ENCODE results near the gene SLC22A13. TPM values are rescaled to one million over a fixed set of nuclear protein-coding genes. Genes with fewer than 3 reads are reported as not detected.

The SLC22A13 gene
- total and polyA plus RNA-seq, 10 of the 15 experiments (the other 5 are each of a cell fraction or from before 2014, with no cell fraction given): 0.03 to 0.19 (median 0.11) TPM; not detected in 5

- TF ChIP-seq MEF2B (IDR thresholded peaks at IDR 0.05; ENCODE audit: partially characterized antibody, poor library complexity, severe bottlenecking) (no peak), WRNIP1 (IDR thresholded peaks at IDR 0.05; ENCODE audit: borderline replicate concordance, low read depth, low read length) (no peak), BCL11A (IDR thresholded peaks at IDR 0.05; ENCODE audit: low read depth, low read length) (no peak), ZBTB33 (IDR thresholded peaks at IDR 0.05) (no peak)
- TF ChIP-seq, protein P1, sequence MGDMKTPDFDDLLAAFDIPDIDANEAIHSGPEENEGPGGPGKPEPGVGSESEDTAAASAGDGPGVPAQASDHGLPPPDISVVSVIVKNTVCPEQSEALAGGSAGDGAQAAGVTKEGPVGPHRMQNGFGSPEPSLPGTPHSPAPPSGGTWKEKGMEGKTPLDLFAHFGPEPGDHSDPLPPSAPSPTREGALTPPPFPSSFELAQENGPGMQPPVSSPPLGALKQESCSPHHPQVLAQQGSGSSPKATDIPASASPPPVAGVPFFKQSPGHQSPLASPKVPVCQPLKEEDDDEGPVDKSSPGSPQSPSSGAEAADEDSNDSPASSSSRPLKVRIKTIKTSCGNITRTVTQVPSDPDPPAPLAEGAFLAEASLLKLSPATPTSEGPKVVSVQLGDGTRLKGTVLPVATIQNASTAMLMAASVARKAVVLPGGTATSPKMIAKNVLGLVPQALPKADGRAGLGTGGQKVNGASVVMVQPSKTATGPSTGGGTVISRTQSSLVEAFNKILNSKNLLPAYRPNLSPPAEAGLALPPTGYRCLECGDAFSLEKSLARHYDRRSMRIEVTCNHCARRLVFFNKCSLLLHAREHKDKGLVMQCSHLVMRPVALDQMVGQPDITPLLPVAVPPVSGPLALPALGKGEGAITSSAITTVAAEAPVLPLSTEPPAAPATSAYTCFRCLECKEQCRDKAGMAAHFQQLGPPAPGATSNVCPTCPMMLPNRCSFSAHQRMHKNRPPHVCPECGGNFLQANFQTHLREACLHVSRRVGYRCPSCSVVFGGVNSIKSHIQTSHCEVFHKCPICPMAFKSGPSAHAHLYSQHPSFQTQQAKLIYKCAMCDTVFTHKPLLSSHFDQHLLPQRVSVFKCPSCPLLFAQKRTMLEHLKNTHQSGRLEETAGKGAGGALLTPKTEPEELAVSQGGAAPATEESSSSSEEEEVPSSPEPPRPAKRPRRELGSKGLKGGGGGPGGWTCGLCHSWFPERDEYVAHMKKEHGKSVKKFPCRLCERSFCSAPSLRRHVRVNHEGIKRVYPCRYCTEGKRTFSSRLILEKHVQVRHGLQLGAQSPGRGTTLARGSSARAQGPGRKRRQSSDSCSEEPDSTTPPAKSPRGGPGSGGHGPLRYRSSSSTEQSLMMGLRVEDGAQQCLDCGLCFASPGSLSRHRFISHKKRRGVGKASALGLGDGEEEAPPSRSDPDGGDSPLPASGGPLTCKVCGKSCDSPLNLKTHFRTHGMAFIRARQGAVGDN (IDR thresholded peaks at IDR 0.05): no peak
These were observed 42.0 kb downstream of the SLC22A13 start (continued) for GRCh38 chr3:38307599-38307998.

DNA sequence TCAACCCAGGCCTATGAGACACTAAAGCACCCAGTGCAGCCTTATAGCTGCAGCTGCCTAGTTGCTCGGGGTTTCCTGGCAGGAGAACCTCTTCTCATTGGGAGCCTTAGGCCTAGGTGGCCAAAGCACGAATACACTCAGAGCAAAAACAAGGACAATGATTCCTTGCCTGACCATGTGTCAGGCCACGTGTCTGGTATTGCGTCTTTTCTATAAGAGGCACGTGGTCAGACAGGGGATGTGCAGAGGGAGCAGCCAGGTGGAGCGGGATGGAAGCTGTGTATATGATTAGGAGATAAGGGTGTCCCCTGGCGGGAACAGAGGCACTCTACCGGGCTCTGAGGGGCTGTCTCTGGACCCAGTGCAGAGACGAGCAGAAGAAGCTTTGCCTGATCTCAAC, 42.8 kb downstream of the SLC22A13 start:
- in situ Hi-C loops (cut with MboI): no loop called here
- DNase-seq (ENCODE audit: low read depth, low spot score) (no peak), FAIRE-seq (no peak), ATAC-seq (no peak)
- H2AFZ ChIP-seq (ENCODE audit: control insufficient read depth, low read depth, low read length): no peak overlapping the region
- no peak overlapping the region for H3K27ac ChIP-seq (ENCODE audit: control insufficient read depth, insufficient read depth)
- H3K9me3 ChIP-seq (replicated peaks; ENCODE audit: control insufficient read depth, insufficient read depth, low read length): no peaks in the 10 kb centered on the region
- intact Hi-C loops (cut with micrococcal nuclease; ENCODE audit: unreplicated experiment): no loop called here
- SMC1A ChIA-PET (ENCODE audit: uncharacterized antibody, unreplicated experiment): no interaction called here
- CTCF ChIA-PET: interaction anchor here (1.2 kb wide), 1 partner anchor 9 kb away, joined by 3 read pairs; no protein-coding TSS in a partner anchor
- no peaks in the 10 kb centered on the region for H3K36me3 ChIP-seq (ENCODE audit: control insufficient read depth in 2 of 2, insufficient read depth in 2 of 2, low read length in 1 of 2)
- BruUV-seq (replicated peaks): no TSS peak
- no peaks in the 10 kb centered on the region for H3K4me1 ChIP-seq (ENCODE audit: control insufficient read depth, insufficient read depth, low read length)
- H3K4me3 ChIP-seq: no peak overlapping the region
- POLR2A ChIA-PET: no interaction called here
- RAD21 ChIA-PET (ENCODE audit: unreplicated experiment): no interaction called here
- WGBS (ENCODE audit: insufficient coverage, insufficient replicate concordance, low lambda C conversion rate, missing lambda C conversion rate): 43% methylated on average over 9 of the region's 9 CpGs
- TF ChIP-seq MYC (IDR thresholded peaks at IDR 0.05; ENCODE audit: insufficient read depth, insufficient read length, insufficient replicate concordance, low read length, severe bottlenecking) (no peak), YBX1 (IDR thresholded peaks at IDR 0.05) (no peak), EGR1 (IDR thresholded peaks at IDR 0.05; ENCODE audit: borderline replicate concordance in 1 of 2, low read depth in 2 of 2, low read length in 2 of 2) (no peak), MTA2 (IDR thresholded peaks at IDR 0.05; ENCODE audit: low read depth) (no peak), PAX8 (IDR thresholded peaks at IDR 0.05) (no peak), NFXL1 (IDR thresholded peaks at IDR 0.05; ENCODE audit: borderline replicate concordance) (no peak)
- TF ChIP-seq, protein P2, sequence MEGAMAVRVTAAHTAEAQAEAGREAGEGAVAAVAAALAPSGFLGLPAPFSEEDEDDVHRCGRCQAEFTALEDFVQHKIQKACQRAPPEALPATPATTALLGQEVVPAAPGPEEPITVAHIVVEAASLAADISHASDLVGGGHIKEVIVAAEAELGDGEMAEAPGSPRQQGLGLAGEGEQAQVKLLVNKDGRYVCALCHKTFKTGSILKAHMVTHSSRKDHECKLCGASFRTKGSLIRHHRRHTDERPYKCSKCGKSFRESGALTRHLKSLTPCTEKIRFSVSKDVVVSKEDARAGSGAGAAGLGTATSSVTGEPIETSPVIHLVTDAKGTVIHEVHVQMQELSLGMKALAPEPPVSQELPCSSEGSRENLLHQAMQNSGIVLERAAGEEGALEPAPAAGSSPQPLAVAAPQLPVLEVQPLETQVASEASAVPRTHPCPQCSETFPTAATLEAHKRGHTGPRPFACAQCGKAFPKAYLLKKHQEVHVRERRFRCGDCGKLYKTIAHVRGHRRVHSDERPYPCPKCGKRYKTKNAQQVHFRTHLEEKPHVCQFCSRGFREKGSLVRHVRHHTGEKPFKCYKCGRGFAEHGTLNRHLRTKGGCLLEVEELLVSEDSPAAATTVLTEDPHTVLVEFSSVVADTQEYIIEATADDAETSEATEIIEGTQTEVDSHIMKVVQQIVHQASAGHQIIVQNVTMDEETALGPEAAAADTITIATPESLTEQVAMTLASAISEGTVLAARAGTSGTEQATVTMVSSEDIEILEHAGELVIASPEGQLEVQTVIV (IDR thresholded peaks at IDR 0.05; ENCODE audit: borderline replicate concordance, partially characterized antibody): no peak
- no peak overlapping the region for H3K9ac ChIP-seq (ENCODE audit: control insufficient read depth, insufficient read depth, low read length)
- H3K79me2 ChIP-seq (ENCODE audit: control insufficient read depth, insufficient read depth, low read length): no peaks in the 10 kb centered on the region
- peaks cover 0 to 3% of the 10 kb centered on the region in 2 experiments; a peak in 1 of 4 replicates for H3K27me3 ChIP-seq (replicated peaks in 1 of 2; ENCODE audit: control insufficient read depth in 2 of 2, insufficient read depth in 2 of 2, low read length in 1 of 2)
- H3K4me2 ChIP-seq (ENCODE audit: control insufficient read depth, insufficient read depth): no peak overlapping the region
- H4K20me1 ChIP-seq (ENCODE audit: control insufficient read depth, insufficient read depth): no peaks in the 10 kb centered on the region
